DOHH2 (cell line): ENCODE measurements around the gene TBXA2R.

Source experiments
- H3F3A ChIP-seq: fragments of 200-600 bp; sonication (generic), shearing (Covaris generic); 2 replicates; pipeline ENCODE4 v1.6.0; 2016; ENCODE audit warnings: antibody characterized with exemption, mild to moderate bottlenecking; ENCODE audit not compliant: control insufficient read depth, insufficient read depth
- H3K27ac ChIP-seq: fragments of 200-600 bp; sonication (generic); 2 replicates; pipeline ENCODE4 v1.5.1; 2014; ENCODE audit warnings: low read depth, mild to moderate bottlenecking, low read length, moderate library complexity
- H3K27me3 ChIP-seq: fragments of 200-600 bp; sonication (generic); 2 replicates; pipeline ENCODE4 v1.6.1; 2014; ENCODE audit warnings: mild to moderate bottlenecking, low read length, mixed read lengths; ENCODE audit not compliant: control insufficient read depth
- H3K36me3 ChIP-seq: fragments of 200-600 bp; sonication (generic); 2 replicates; pipeline ENCODE4 v1.6.1; 2014; ENCODE audit warnings: mild to moderate bottlenecking, low read length, moderate library complexity, mixed read lengths; ENCODE audit not compliant: control insufficient read depth
- H3K4me1 ChIP-seq: fragments of 200-600 bp; sonication (generic); 2 replicates; pipeline ENCODE4 v1.6.1; 2014; ENCODE audit warnings: mild to moderate bottlenecking, low read length, mixed read lengths; ENCODE audit not compliant: control insufficient read depth
- H3K4me2 ChIP-seq: fragments of 200-600 bp; sonication (generic); 2 replicates; pipeline ENCODE4 v1.6.0; 2014; ENCODE audit warnings: mild to moderate bottlenecking, low read length, moderate library complexity
- H3K4me3 ChIP-seq: fragments of 200-600 bp; sonication (generic); 2 replicates; pipeline ENCODE4 v1.5.1; 2014; ENCODE audit warnings: mild to moderate bottlenecking, low read length, mixed read lengths
- H3K79me2 ChIP-seq: fragments of 200-600 bp; sonication (generic); 2 replicates; pipeline ENCODE4 v1.6.1; 2014; ENCODE audit warnings: mild to moderate bottlenecking, low read length, mixed read lengths; ENCODE audit not compliant: control insufficient read depth
- H3K9me2 ChIP-seq: fragments of 200-600 bp; sonication (generic); replicated peaks from 2 replicates; pipeline ENCODE4 v1.6.1; 2014; ENCODE audit warnings: mild to moderate bottlenecking, low read length, mixed read lengths; ENCODE audit not compliant: control insufficient read depth
- H3K9me3 ChIP-seq: fragments of 200-600 bp; sonication (generic); 2 replicates; pipeline ENCODE4 v1.6.1; 2014; ENCODE audit warnings: antibody characterized with exemption, low read length, mixed read lengths; ENCODE audit not compliant: control insufficient read depth, insufficient read depth
- H4K20me1 ChIP-seq: fragments of 200-600 bp; sonication (generic); 2 replicates; pipeline ENCODE4 v1.6.0; 2014; ENCODE audit warnings: low read depth, mild to moderate bottlenecking, antibody characterized with exemption, low read length, moderate library complexity; ENCODE audit not compliant: control insufficient read depth, insufficient read depth
- CTCF ChIP-seq: fragments of 200-600 bp; sonication (generic); IDR thresholded peaks from one replicate; pipeline ENCODE4 v1.5.1; 2014; ENCODE audit warnings: antibody characterized with exemption, mild to moderate bottlenecking, low read depth, low read length; ENCODE audit not compliant: poor library complexity, severe bottlenecking
- EZH2phosphoT487 ChIP-seq: fragments of 200-600 bp; sonication (generic); IDR thresholded peaks from 2 replicates; pipeline ENCODE4 v1.6.1; 2017; ENCODE audit warnings: borderline replicate concordance, mild to moderate bottlenecking, antibody characterized with exemption, low read length, moderate library complexity, mixed read lengths

Gene TBXA2R

GRCh38 chr19:3545669-3546034, 61.0 kb downstream of the TBXA2R start:
- Histone ChIP-seq H3F3A (peaks cover 9% of the 10 kb centered on the region), H3K27ac (no peak overlapping the region), H4K20me1 (peaks cover 8% of the 10 kb centered on the region; the same call in 1 of the 2 replicates), H3K36me3 (peaks cover 50% of the 10 kb centered on the region), H3K79me2 (peaks cover 2% of the 10 kb centered on the region; the same call in 1 of the 2 replicates), H3K9me2 (no peaks in the 10 kb centered on the region), H3K9me3 (no peaks in the 10 kb centered on the region), H3K4me1 (no peaks in the 10 kb centered on the region), H3K4me3 (no peak overlapping the region), H3K27me3 (no peaks in the 10 kb centered on the region), H3K4me2 (no peak overlapping the region)
- TF ChIP-seq EZH2phosphoT487 (no peak), CTCF (no peak)

- Histone ChIP-seq H3F3A (peaks cover 9% of the 10 kb centered on the region), H3K27ac (no peak overlapping the region), H3K4me1 (no peaks in the 10 kb centered on the region), H3K9me3 (no peaks in the 10 kb centered on the region), H3K36me3 (peaks cover 50% of the 10 kb centered on the region), H3K27me3 (no peaks in the 10 kb centered on the region), H3K4me3 (no peak overlapping the region), H3K79me2 (peaks cover 2% of the 10 kb centered on the region; the same call in 1 of the 2 replicates), H4K20me1 (peaks cover 8% of the 10 kb centered on the region; the same call in 1 of the 2 replicates), H3K4me2 (no peak overlapping the region), H3K9me2 (no peaks in the 10 kb centered on the region)
- TF ChIP-seq CTCF = peak; percentile 98
- TF ChIP-seq EZH2phosphoT487 = no peak
Observed at GRCh38 chr19:3544742-3545668, 61.7 kb downstream of the TBXA2R start.
